ENCODE measurements around the gene AGMAT.

AGMAT gene

GRCh38 chr1:15524021-15524282 lies 60.9 kb downstream of the AGMAT start, which contains the start of gene CASP9:
TSS of gene CASP9 (minus strand) at chr1:15524215. CDS start at chr1:15524200, 15 bp downstream.
- no peak for TF ChIP-seq CTCF (IDR thresholded peaks at IDR 0.05)
- Mint-ChIP-seq H3K9me3 (no peaks in the 10 kb centered on the region), H3K27ac (peak within 1 kb of the TSS; percentile 100), H3K4me1 (peaks cover 69% of the 10 kb centered on the region), H3K4me3 (peak within 1 kb of the TSS; percentile 92), H3K27me3 (ENCODE audit: low read depth, poor library complexity) (peaks cover 5% of the 10 kb centered on the region), H3K36me3 (ENCODE audit: low read depth) (peaks cover 9% of the 10 kb centered on the region)
- no peak for DNase-seq

- Mint-ChIP-seq H3K9me3 (no peaks in the 10 kb centered on the region), H3K4me1 (peaks cover 67% of the 10 kb centered on the region), H3K4me3 (peak overlapping the region; percentile 92), H3K36me3 (ENCODE audit: low read depth) (peaks cover 9% of the 10 kb centered on the region), H3K27ac (peak overlapping the region; percentile 79), H3K27me3 (ENCODE audit: low read depth, poor library complexity) (peaks cover 5% of the 10 kb centered on the region)
- DNase-seq, result no peak
- TF ChIP-seq CTCF (IDR thresholded peaks at IDR 0.05), result no peak
Measured at GRCh38 chr1:15523104-15524020, 61.5 kb downstream of the AGMAT start.

GRCh38 chr1:15522551-15522950 lies 62.3 kb downstream of the AGMAT start:
- H3K27me3 Mint-ChIP-seq (ENCODE audit: low read depth, poor library complexity), result peaks cover 5% of the 10 kb centered on the region
- no peak overlapping the region for H3K27ac Mint-ChIP-seq
- no peak for TF ChIP-seq CTCF (IDR thresholded peaks at IDR 0.05)
- H3K4me3 Mint-ChIP-seq, result peak overlapping the region; percentile 65
- no peaks in the 10 kb centered on the region for H3K9me3 Mint-ChIP-seq
- no peak for DNase-seq
- H3K36me3 Mint-ChIP-seq (ENCODE audit: low read depth), result peaks cover 16% of the 10 kb centered on the region
- peaks cover 65% of the 10 kb centered on the region for H3K4me1 Mint-ChIP-seq
